ENCODE results near the gene MAP3K9.
"Not testable (repeated sequence)": the region's sequence is repeated elsewhere in the genome, so short reads cannot be mapped to it uniquely, and the experiment has no call there.

DNA sequence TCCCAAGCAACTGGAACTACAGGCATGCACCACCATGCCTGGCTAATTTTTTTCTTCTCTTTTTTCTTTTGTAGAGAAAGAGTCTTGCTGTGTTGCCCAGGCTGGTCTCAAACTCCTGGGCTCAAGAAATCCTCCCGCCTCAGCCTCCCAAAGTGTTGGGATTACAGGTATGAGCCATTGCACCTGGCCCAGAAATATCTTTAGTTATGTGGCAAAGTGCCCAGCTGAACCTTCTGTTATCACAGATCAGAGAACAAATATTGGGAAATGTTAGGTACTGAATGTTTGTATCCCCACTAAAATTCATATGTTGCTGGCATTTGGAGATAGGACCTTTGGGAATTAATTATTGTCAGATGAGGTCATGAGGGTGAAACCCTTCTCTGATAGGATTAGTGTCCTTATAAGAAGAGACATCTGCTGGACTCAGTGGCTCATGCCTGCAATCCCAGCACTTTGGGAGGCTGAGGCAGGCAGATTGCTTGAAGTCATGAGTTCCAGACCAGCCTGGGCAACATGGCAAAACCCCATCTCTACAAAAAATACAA, 105.6 kb downstream of the MAP3K9 start:
- TF ChIP-seq, protein P1, sequence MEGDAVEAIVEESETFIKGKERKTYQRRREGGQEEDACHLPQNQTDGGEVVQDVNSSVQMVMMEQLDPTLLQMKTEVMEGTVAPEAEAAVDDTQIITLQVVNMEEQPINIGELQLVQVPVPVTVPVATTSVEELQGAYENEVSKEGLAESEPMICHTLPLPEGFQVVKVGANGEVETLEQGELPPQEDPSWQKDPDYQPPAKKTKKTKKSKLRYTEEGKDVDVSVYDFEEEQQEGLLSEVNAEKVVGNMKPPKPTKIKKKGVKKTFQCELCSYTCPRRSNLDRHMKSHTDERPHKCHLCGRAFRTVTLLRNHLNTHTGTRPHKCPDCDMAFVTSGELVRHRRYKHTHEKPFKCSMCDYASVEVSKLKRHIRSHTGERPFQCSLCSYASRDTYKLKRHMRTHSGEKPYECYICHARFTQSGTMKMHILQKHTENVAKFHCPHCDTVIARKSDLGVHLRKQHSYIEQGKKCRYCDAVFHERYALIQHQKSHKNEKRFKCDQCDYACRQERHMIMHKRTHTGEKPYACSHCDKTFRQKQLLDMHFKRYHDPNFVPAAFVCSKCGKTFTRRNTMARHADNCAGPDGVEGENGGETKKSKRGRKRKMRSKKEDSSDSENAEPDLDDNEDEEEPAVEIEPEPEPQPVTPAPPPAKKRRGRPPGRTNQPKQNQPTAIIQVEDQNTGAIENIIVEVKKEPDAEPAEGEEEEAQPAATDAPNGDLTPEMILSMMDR (IDR thresholded peaks at IDR 0.05; ENCODE audit: poor library complexity, severe bottlenecking), result not testable (repeated sequence)
- not testable (repeated sequence) for TF ChIP-seq RAD21 (conservative IDR thresholded peaks at IDR 0.05)

All from neural cell (in vitro differentiated cells).